ENCODE data around the gene KCND1. TPM values are rescaled to one million over a fixed set of nuclear protein-coding genes. Genes with fewer than 3 reads are reported as not detected.
A peak's percentile ranks its signal among the peaks of the same experiment; 100 is the strongest.

Gene KCND1
- polyA plus RNA-seq, 3 donors = 4.9 TPM; not detected in 2

DNA sequence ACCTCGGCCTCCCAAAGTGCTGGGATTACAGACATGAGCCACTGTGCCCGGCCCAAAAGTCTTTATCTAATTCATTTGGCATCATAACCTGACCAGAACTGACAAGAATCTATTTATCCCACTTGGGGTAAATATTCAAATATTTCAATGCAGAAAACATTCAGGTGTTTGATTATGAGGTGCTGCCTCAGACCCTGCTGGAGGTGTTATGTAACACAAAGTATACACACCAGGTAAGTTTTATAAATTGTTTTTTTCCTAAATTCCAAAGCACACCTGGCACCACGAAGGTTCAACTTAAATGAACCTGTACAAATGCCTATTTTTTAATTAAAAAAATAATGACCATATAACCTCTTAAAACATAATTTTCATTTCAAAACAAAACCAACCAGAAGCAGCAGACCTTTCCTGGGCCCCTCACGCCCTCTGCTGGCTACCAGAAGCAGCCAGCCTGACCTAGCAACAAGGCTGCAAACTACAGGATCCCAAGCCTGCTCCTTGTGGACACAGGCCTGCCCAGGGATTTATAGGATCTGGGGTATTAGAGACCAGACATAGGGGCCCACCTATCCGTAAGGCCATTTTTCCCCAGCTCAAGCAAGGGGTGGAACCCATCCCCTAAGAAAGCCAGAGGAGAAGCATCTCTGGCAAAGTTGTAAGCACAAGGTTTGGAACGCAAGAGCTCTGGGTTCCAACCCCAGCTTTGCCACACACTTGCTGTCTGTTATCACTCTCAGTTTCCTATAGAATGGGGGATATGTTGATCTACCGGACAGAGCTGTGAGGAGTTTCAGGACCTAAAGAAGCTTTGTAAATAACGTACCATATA, 25.9 kb downstream of the KCND1 start:
- peaks cover 8% of the 10 kb centered on the region for H3K4me1 Mint-ChIP-seq
- TF ChIP-seq, protein P1, sequence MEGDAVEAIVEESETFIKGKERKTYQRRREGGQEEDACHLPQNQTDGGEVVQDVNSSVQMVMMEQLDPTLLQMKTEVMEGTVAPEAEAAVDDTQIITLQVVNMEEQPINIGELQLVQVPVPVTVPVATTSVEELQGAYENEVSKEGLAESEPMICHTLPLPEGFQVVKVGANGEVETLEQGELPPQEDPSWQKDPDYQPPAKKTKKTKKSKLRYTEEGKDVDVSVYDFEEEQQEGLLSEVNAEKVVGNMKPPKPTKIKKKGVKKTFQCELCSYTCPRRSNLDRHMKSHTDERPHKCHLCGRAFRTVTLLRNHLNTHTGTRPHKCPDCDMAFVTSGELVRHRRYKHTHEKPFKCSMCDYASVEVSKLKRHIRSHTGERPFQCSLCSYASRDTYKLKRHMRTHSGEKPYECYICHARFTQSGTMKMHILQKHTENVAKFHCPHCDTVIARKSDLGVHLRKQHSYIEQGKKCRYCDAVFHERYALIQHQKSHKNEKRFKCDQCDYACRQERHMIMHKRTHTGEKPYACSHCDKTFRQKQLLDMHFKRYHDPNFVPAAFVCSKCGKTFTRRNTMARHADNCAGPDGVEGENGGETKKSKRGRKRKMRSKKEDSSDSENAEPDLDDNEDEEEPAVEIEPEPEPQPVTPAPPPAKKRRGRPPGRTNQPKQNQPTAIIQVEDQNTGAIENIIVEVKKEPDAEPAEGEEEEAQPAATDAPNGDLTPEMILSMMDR (IDR thresholded peaks at IDR 0.05) = peak; percentile 73
- H3K27ac Mint-ChIP-seq = peak overlapping the region in 6 of 7 donors; percentile 30 to 81 (median 50)
- Histone ChIP-seq H2AFZ (ENCODE audit: insufficient read depth, low read depth, low read length, poor library complexity, severe bottlenecking) (no peak overlapping the region), H3K9ac (ENCODE audit: insufficient read depth, low read length, poor library complexity, severe bottlenecking) (no peak overlapping the region), H3K4me1 (ENCODE audit: control insufficient read depth in 1 of 2, insufficient read depth in 2 of 2, low read length in 2 of 2) (no peaks in the 10 kb centered on the region), H3K36me3 (replicated peaks in 1 of 2; ENCODE audit: control insufficient read depth in 1 of 2, insufficient read depth in 2 of 2, low read length in 2 of 2) (peaks cover 11 to 44% of the 10 kb centered on the region in 2 donors), H3K9me3 (replicated peaks in 1 of 2; ENCODE audit: control insufficient read depth in 1 of 2, insufficient read depth in 1 of 2, low read length in 2 of 2) (no peaks in the 10 kb centered on the region), H3K27me3 (ENCODE audit: control insufficient read depth in 2 of 2, insufficient read depth in 2 of 2, low read length in 2 of 2) (no peaks in the 10 kb centered on the region), H3K79me2 (ENCODE audit: insufficient read depth, low read length) (peaks cover 61% of the 10 kb centered on the region), H3K4me2 (replicated peaks; ENCODE audit: extremely low read depth, low read length, poor library complexity, severe bottlenecking) (no peak overlapping the region), H3K4me3 (replicated peaks in 1 of 3; ENCODE audit: low read depth in 2 of 3, low read length in 3 of 3) (no peak overlapping the region), H4K20me1 (ENCODE audit: insufficient read depth, low read length) (peaks cover 52% of the 10 kb centered on the region), H3K27ac (ENCODE audit: low read depth in 1 of 2, low read length in 2 of 2) (no peak overlapping the region)
- no peak overlapping the region for H3K4me3 Mint-ChIP-seq
- intact Hi-C loops (cut with micrococcal nuclease) = loop anchor here (5.0 to 10.0 kb wide), 2 partner anchors 51 to 53 kb away; partner anchors contain the start of genes PQBP1 (in 1 of the 2) and TIMM17B (in 1 of the 2)
- H3K36me3 Mint-ChIP-seq = peaks cover 23 to 46% of the 10 kb centered on the region in 2 donors
- DNase-seq = peak; percentile 31 to 46 (median 42)
- WGBS (ENCODE audit: insufficient coverage) = no CpG with 5 or more reads among the region's 8 CpGs
- no peaks in the 10 kb centered on the region for H3K9me3 Mint-ChIP-seq
- H3K27me3 Mint-ChIP-seq (ENCODE audit: low read depth in 3 of 3) = peaks cover 0 to 3% (median 0%) of the 10 kb centered on the region in 3 donors

DNA sequence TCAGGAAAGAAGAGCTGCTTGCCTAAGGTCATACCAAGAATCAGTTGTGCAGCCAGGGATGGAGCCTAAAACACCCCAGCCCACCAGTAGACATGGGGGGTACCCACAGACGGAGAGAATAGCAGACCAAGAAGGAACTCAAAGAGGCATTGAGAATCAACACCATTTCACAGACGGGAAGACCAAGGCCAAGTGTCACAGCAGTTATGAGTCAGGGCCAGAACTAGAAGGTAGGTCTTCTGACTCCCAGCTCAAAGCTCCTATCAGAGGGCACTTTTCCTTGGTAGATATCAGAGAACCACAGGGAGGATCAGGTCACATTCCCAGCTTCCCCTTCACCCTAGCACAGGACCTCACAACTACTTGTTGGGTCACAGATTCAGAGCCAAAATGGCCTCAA, 28.7 kb downstream of the KCND1 start:
- peaks cover 18 to 43% of the 10 kb centered on the region in 2 donors for H3K36me3 ChIP-seq (replicated peaks in 1 of 2; ENCODE audit: control insufficient read depth in 1 of 2, insufficient read depth in 2 of 2, low read length in 2 of 2)
- WGBS (ENCODE audit: insufficient coverage) = 86% methylated on average over 1 of the region's 2 CpGs
- peaks cover 13 to 20% of the 10 kb centered on the region in 2 donors for H3K4me1 ChIP-seq (ENCODE audit: control insufficient read depth in 1 of 2, insufficient read depth in 2 of 2, low read length in 2 of 2)
- intact Hi-C loops (cut with micrococcal nuclease) = loop anchor here in 1 of 2 donors (10.0 kb wide), 1 partner anchor 48 kb away; the partner anchor contains the start of genes PQBP1 and TIMM17B
- H3K4me2 ChIP-seq (replicated peaks; ENCODE audit: extremely low read depth, low read length, poor library complexity, severe bottlenecking) = no peak overlapping the region
- no peak overlapping the region for H3K27ac ChIP-seq (ENCODE audit: low read depth in 1 of 2, low read length in 2 of 2)
- H3K27me3 Mint-ChIP-seq (ENCODE audit: low read depth in 3 of 3) = peaks cover 0 to 3% (median 1%) of the 10 kb centered on the region in 3 donors
- DNase-seq = no peak
- peaks cover 26% of the 10 kb centered on the region for H3K4me1 Mint-ChIP-seq
- no peak overlapping the region for H3K4me3 ChIP-seq (replicated peaks in 1 of 3; ENCODE audit: low read depth in 2 of 3, low read length in 3 of 3)
- TF ChIP-seq, protein P1 (IDR thresholded peaks at IDR 0.05) = no peak
- H4K20me1 ChIP-seq (ENCODE audit: insufficient read depth, low read length) = peaks cover 35% of the 10 kb centered on the region
- H3K79me2 ChIP-seq (ENCODE audit: insufficient read depth, low read length) = peaks cover 61% of the 10 kb centered on the region
- H3K9ac ChIP-seq (ENCODE audit: insufficient read depth, low read length, poor library complexity, severe bottlenecking) = no peak overlapping the region
- peak overlapping the region in 3 of 7 donors; percentile 50 to 65 (median 59) for H3K27ac Mint-ChIP-seq
- H3K9me3 ChIP-seq (replicated peaks in 1 of 2; ENCODE audit: control insufficient read depth in 1 of 2, insufficient read depth in 1 of 2, low read length in 2 of 2) = no peaks in the 10 kb centered on the region
- H3K27me3 ChIP-seq (ENCODE audit: control insufficient read depth in 2 of 2, insufficient read depth in 2 of 2, low read length in 2 of 2) = no peaks in the 10 kb centered on the region
- no peak overlapping the region for H3K4me3 Mint-ChIP-seq
- H3K9me3 Mint-ChIP-seq = no peaks in the 10 kb centered on the region
- H3K36me3 Mint-ChIP-seq = peaks cover 32 to 47% of the 10 kb centered on the region in 2 donors
- H2AFZ ChIP-seq (ENCODE audit: insufficient read depth, low read depth, low read length, poor library complexity, severe bottlenecking) = no peak overlapping the region
